B cell (primary cell): ENCODE results near the gene MAT1A. TPM values are rescaled to one million over a fixed set of nuclear protein-coding genes. Genes with fewer than 3 reads are reported as not detected.

Experiments
- ATAC-seq: fragments of 200-7000 bp; cut with Tn5 transposase; one replicate; pipeline ENCODE4 v1.10.0; 2021; ENCODE audit warnings: low read depth, mild to moderate bottlenecking, moderate number of reproducible peaks, moderate library complexity
- CTCF ChIA-PET: fragments of 350-600 bp; sonication (Branson Sonifier 250); formaldehyde crosslinking; loops from one replicate; lab custom pipeline; 2021; ENCODE audit warnings: antibody characterized with exemption, inconsistent platforms; lab: Charles Lee
- POLR2A ChIA-PET: fragments of 350-600 bp; sonication (Branson Sonifier 250); formaldehyde crosslinking; loops from one replicate; lab custom pipeline; 2021; ENCODE audit warnings: antibody characterized with exemption; lab: Charles Lee
- DNase-seq: peaks from one replicate; pipeline ENCODE4 v3.0.0; 2013
- H2AFZ ChIP-seq: 2 replicates; pipeline ENCODE4 v1.6.1; 2012; ENCODE audit warnings: mild to moderate bottlenecking, low read depth, low read length; ENCODE audit not compliant: insufficient read depth, poor library complexity, severe bottlenecking
- H3K27ac ChIP-seq, 2 donors: 1 replicate in 1 of 2; 2 replicates in 1 of 2; pipeline ENCODE4 v1.5.1; 2012 to 2013; ENCODE audit warnings: low read length in 2 of 2, mild to moderate bottlenecking in 2 of 2, moderate library complexity in 1 of 2
- H3K27me3 ChIP-seq, 4 experiments: fragments of 200-600 bp in 1 of 4; sonication (generic) in 1 of 4; replicated peaks in 1 of 4; 1 replicate in 2 of 4; 2 replicates in 2 of 4; pipeline versions ENCODE4 v1.6.1 to v1.7.0; 2013 to 2016; ENCODE audit warnings: low read length in 3 of 4, mild to moderate bottlenecking in 2 of 4, mixed read lengths in 1 of 4, moderate library complexity in 1 of 4; ENCODE audit not compliant: insufficient read depth in 4 of 4, control insufficient read depth in 3 of 4; ENCODE audit errors: control extremely low read depth in 1 of 4
- H3K36me3 ChIP-seq, 2 experiments: replicated peaks in 1 of 2; 1 replicate in 1 of 2; 2 replicates in 1 of 2; pipeline versions ENCODE4 v1.6.1 to v1.7.1; 2013; ENCODE audit warnings: low read length in 1 of 2; ENCODE audit not compliant: insufficient read depth in 2 of 2, control insufficient read depth in 1 of 2; ENCODE audit errors: control extremely low read depth in 1 of 2, extremely low read depth in 1 of 2
- H3K4me1 ChIP-seq, 2 donors: fragments of 200-600 bp in 1 of 2; sonication (generic) in 1 of 2; 1 replicate in 1 of 2; 2 replicates in 1 of 2; pipeline versions ENCODE4 v1.5.1 to v1.6.1; 2013 to 2017; ENCODE audit warnings: low read length in 2 of 2; ENCODE audit not compliant: control insufficient read depth in 2 of 2, insufficient read depth in 2 of 2
- H3K4me2 ChIP-seq: replicated peaks from 2 replicates; pipeline ENCODE3; 2012; ENCODE audit warnings: mild to moderate bottlenecking, low read depth, low read length; ENCODE audit not compliant: poor library complexity, severe bottlenecking
- H3K4me3 ChIP-seq, 5 experiments: fragments of 200-600 bp in 1 of 5; sonication (generic) in 1 of 5; 1 replicate in 3 of 5; 2 replicates in 2 of 5; pipeline versions ENCODE4 v1.5.1 to v1.7.0; 2011 to 2016; ENCODE audit warnings: low read length in 4 of 5, mild to moderate bottlenecking in 4 of 5, low read depth in 2 of 5, control low read depth in 1 of 5, moderate library complexity in 1 of 5; ENCODE audit not compliant: insufficient read depth in 1 of 5; ENCODE audit errors: control extremely low read depth in 1 of 5, extremely low read depth in 1 of 5
- H3K79me2 ChIP-seq: fragments of 200-600 bp; sonication (generic); one replicate; pipeline ENCODE4 v1.6.0; 2016; ENCODE audit warnings: low read length; ENCODE audit not compliant: control insufficient read depth, insufficient read depth
- H3K9ac ChIP-seq: fragments of 200-600 bp; sonication (generic); 2 replicates; pipeline ENCODE4 v1.6.1; 2017; ENCODE audit warnings: mild to moderate bottlenecking, low read length, moderate library complexity
- H3K9me3 ChIP-seq, 3 donors: one replicate each; pipeline versions ENCODE4 v1.6.1 to v1.7.1; 2013; ENCODE audit warnings: low read length in 2 of 3; ENCODE audit not compliant: control insufficient read depth in 2 of 3, insufficient read depth in 1 of 3; ENCODE audit errors: control extremely low read depth in 1 of 3
- H4K20me1 ChIP-seq: 2 replicates; pipeline ENCODE4 v1.6.0; 2012; ENCODE audit warnings: mild to moderate bottlenecking, low read length; ENCODE audit not compliant: insufficient read depth, control insufficient read depth, poor library complexity, severe bottlenecking
- H3K27ac Mint-ChIP-seq: one replicate; pipeline ENCODE4 v1.8.0; 2021; ENCODE audit warnings: mixed read lengths
- H3K27me3 Mint-ChIP-seq: one replicate; pipeline ENCODE4 v1.8.0; 2021; ENCODE audit warnings: mixed read lengths
- H3K4me1 Mint-ChIP-seq: one replicate; pipeline ENCODE4 v1.8.0; 2021; ENCODE audit warnings: mixed read lengths
- H3K4me3 Mint-ChIP-seq: one replicate; pipeline ENCODE4 v1.8.0; 2021; ENCODE audit warnings: mixed read lengths
- H3K9me3 Mint-ChIP-seq: one replicate; pipeline ENCODE4 v1.8.0; 2022; ENCODE audit warnings: mixed read lengths; ENCODE audit not compliant: insufficient read depth
- EZH2 ChIP-seq: IDR thresholded peaks from 2 replicates; pipeline ENCODE4 v1.6.1; 2012; ENCODE audit warnings: borderline replicate concordance, low read depth, mild to moderate bottlenecking, moderate library complexity, low read length; ENCODE audit not compliant: insufficient read depth, poor library complexity, severe bottlenecking
- WGBS: methylation state at CpG from one replicate; pipeline ENCODE4 v1.1.5; 2013; ENCODE audit warnings: missing lambda C conversion rate; ENCODE audit not compliant: insufficient coverage; 5-methylcytosine and 5-hydroxymethylcytosine counted together
- intact Hi-C: fragments of 100-400 bp; cut with micrococcal nuclease; formaldehyde crosslinking; loops from one replicate; pipeline ENCODE4 v1.10.0; 2022
- polyA plus RNA-seq: library from polyadenylated mRNA; depleted of rRNA; stranded (reverse); fragments of >200 nt; gene quantifications from 2 replicates; pipeline ENCODE4 v1.2.3, GENCODE V29; 2012
- total RNA-seq, 2 donors: library from RNA; stranded (reverse); fragments of 120-200 nt in 1 of 2; gene quantifications; 1 replicate in 1 of 2; 2 replicates in 1 of 2; pipeline versions ENCODE4 v1.2.3 to v1.2.4, GENCODE V29; 2013 to 2022
- TF ChIP-seq, protein P1 (sequence below): fragments of 200-600 bp; IDR thresholded peaks from one replicate; pipeline ENCODE4 v1.8.0; 2022; ENCODE audit warnings: antibody characterized with exemption, mild to moderate bottlenecking

MAT1A gene
- total and polyA plus RNA-seq, 2 donors (not counting 1 experiment from before 2014, with no cell fraction given), result not detected

DNA sequence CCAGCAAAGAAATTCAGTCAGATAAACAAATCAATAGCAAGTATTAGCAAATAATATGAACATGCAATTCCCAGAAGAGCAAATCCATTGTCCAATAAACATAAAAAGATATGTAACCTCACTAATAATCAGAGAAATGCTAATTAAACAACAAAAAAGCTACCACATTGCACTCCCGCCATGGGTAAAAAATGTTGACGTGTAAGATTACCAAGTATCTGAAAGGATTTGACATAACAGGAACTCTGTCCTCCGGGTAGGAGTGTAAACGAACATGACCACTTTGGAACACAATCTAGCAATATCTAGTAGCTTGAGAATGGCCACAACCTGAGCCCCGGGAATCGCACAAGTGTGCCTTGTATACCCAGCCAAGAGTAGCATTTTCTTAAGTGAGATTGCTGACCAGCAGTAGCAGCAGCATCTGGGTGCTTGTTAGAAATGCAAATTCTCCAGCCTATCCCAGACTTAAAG is 35.5 kb upstream of the MAT1A start:
- TF ChIP-seq, protein P1, sequence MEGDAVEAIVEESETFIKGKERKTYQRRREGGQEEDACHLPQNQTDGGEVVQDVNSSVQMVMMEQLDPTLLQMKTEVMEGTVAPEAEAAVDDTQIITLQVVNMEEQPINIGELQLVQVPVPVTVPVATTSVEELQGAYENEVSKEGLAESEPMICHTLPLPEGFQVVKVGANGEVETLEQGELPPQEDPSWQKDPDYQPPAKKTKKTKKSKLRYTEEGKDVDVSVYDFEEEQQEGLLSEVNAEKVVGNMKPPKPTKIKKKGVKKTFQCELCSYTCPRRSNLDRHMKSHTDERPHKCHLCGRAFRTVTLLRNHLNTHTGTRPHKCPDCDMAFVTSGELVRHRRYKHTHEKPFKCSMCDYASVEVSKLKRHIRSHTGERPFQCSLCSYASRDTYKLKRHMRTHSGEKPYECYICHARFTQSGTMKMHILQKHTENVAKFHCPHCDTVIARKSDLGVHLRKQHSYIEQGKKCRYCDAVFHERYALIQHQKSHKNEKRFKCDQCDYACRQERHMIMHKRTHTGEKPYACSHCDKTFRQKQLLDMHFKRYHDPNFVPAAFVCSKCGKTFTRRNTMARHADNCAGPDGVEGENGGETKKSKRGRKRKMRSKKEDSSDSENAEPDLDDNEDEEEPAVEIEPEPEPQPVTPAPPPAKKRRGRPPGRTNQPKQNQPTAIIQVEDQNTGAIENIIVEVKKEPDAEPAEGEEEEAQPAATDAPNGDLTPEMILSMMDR, result no peak
- TF ChIP-seq EZH2, result no peak
- H3K4me3 ChIP-seq, result no peak overlapping the region
- intact Hi-C loops, result no loop called here
- H3K9me3 Mint-ChIP-seq, result no peaks in the 10 kb centered on the region
- H3K27ac Mint-ChIP-seq, result no peak overlapping the region
- no peaks in the 10 kb centered on the region for H3K4me1 Mint-ChIP-seq
- no peak overlapping the region for H3K27ac ChIP-seq
- no peaks in the 10 kb centered on the region for H3K9me3 ChIP-seq
- H3K36me3 ChIP-seq, result no peaks in the 10 kb centered on the region
- H3K4me1 ChIP-seq, result no peaks in the 10 kb centered on the region
- H3K27me3 Mint-ChIP-seq, result peaks cover 5% of the 10 kb centered on the region
- CTCF ChIA-PET, result no interaction called here
- DNase-seq (no peak), ATAC-seq (no peak)
- no peak overlapping the region for H3K9ac ChIP-seq
- peaks cover 0 to 5% (median 3%) of the 10 kb centered on the region in 4 experiments for H3K27me3 ChIP-seq
- 90% methylated on average over 3 of the region's 6 CpGs for WGBS
- no peak overlapping the region for H3K4me2 ChIP-seq
- H3K4me3 Mint-ChIP-seq, result no peak overlapping the region
- H4K20me1 ChIP-seq, result no peaks in the 10 kb centered on the region
- no peak overlapping the region for H2AFZ ChIP-seq
- no peaks in the 10 kb centered on the region for H3K79me2 ChIP-seq
- POLR2A ChIA-PET, result no interaction called here

DNA sequence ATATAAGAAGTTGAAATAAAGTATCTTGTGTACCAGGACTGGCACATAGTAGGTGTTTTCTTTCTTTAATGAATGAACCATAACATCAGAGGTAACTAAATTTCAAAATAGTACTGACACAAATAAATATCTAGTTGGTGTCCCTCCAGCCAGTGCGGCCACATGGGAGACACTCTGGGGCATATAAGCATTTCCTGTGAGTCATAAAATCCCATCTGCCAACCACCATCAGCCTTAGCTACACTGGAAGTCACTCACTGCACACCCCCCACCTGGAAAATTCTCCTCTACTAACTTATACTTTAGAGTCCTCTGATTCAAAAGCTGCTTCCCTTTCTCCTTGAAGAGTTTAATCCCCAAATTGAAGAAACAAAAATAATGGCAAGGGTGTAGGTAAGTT is 34.6 kb upstream of the MAT1A start:
- ChIA-PET CTCF (interaction anchor here (1.1 kb wide), 1 partner anchor 15 kb away, joined by 4 read pairs; no protein-coding TSS in a partner anchor), POLR2A (no interaction called here)
- Mint-ChIP-seq H3K9me3 (no peaks in the 10 kb centered on the region), H3K4me3 (no peak overlapping the region), H3K27ac (no peak overlapping the region), H3K4me1 (no peaks in the 10 kb centered on the region), H3K27me3 (peaks cover 5% of the 10 kb centered on the region)
- no peak overlapping the region for H2AFZ ChIP-seq
- H4K20me1 ChIP-seq, result no peaks in the 10 kb centered on the region
- intact Hi-C loops, result no loop called here
- H3K4me3 ChIP-seq, result no peak overlapping the region
- WGBS, result 58% methylated on average over 1 of the region's 1 CpG
- TF ChIP-seq EZH2, result no peak
- TF ChIP-seq, protein P1, result no peak
- H3K27ac ChIP-seq, result no peak overlapping the region
- ATAC-seq (no peak), DNase-seq (no peak)
- H3K4me2 ChIP-seq, result no peak overlapping the region
- no peaks in the 10 kb centered on the region for H3K79me2 ChIP-seq
- no peaks in the 10 kb centered on the region for H3K9me3 ChIP-seq
- H3K9ac ChIP-seq, result no peak overlapping the region
- no peaks in the 10 kb centered on the region for H3K4me1 ChIP-seq
- H3K27me3 ChIP-seq, result peaks cover 0 to 5% (median 3%) of the 10 kb centered on the region in 4 experiments
- no peaks in the 10 kb centered on the region for H3K36me3 ChIP-seq
